Psoas muscle (tissue), 8 donors: ENCODE data around the gene ALKAL2. TPM values are rescaled to one million over a fixed set of nuclear protein-coding genes. Genes with fewer than 3 reads are reported as not detected.

ENCODE experiments used
- ATAC-seq, 4 donors: fragments of 200-7000 bp; cut with Tn5 transposase; one replicate each; pipeline ENCODE4 v1.9.1; 2020; ENCODE audit warnings: moderate library complexity in 3 of 4, mild to moderate bottlenecking in 2 of 4
- DNase-seq, 2 donors: peaks; one replicate each; pipeline ENCODE4 v3.0.0-alpha.2; 2020
- H3K27ac ChIP-seq: fragments of 200-600 bp; one replicate; pipeline ENCODE4 v1.8.0; 2022
- H3K27me3 ChIP-seq, 3 donors: fragments of 200-600 bp in 1 of 3; one replicate each; pipeline versions ENCODE4 v1.6.1 to v1.8.0; 2013 to 2022; ENCODE audit warnings: low read length in 2 of 3, mild to moderate bottlenecking in 2 of 3, moderate library complexity in 1 of 3; ENCODE audit not compliant: insufficient read depth in 3 of 3
- H3K36me3 ChIP-seq, 2 donors: fragments of 200-600 bp in 1 of 2; one replicate each; pipeline versions ENCODE4 v1.6.1 to v1.8.0; 2013 to 2022; ENCODE audit warnings: low read depth in 1 of 2, mild to moderate bottlenecking in 1 of 2, moderate library complexity in 1 of 2; ENCODE audit not compliant: insufficient read depth in 1 of 2
- H3K4me1 ChIP-seq: fragments of 200-600 bp; one replicate; pipeline ENCODE4 v1.8.0; 2022
- H3K4me3 ChIP-seq: fragments of 200-600 bp; one replicate; pipeline ENCODE4 v1.8.0; 2022; ENCODE audit warnings: mild to moderate bottlenecking
- H3K9me3 ChIP-seq: fragments of 200-600 bp; one replicate; pipeline ENCODE4 v1.8.0; 2022
- CTCF ChIP-seq: fragments of 200-600 bp; IDR thresholded peaks from one replicate; pipeline ENCODE4 v1.8.0; 2022; ENCODE audit warnings: antibody characterized with exemption
- WGBS, 3 donors: extraction: QIAGEN DNeasy Blood & Tissue Kit; methylation state at CpG; one replicate each; pipeline versions ENCODE4 v1.1.6 to v1.1.7; 2013; 5-methylcytosine and 5-hydroxymethylcytosine counted together
- intact Hi-C, 2 donors: fragments of 100-400 bp; cut with DNase I; formaldehyde crosslinking; loops; one replicate each; pipeline versions ENCODE4 v1.11.0 to v1.14.2; 2022
- polyA plus RNA-seq, 3 donors: library from polyadenylated mRNA; stranded (reverse); fragments of 200-250 nt; gene quantifications; one replicate each; pipeline ENCODE4 v1.2.3, GENCODE V29; 2013
- total RNA-seq, 4 donors: library from RNA; stranded (reverse); fragmentation: NEBNext Ultra II Directional in 2 of 4; extraction: Animal tissue kit (Norgen Biotek cat#: 25700) in 2 of 4; gene quantifications; one replicate each; pipeline versions ENCODE4 v1.2.1 to v1.2.4, GENCODE V29; 2021 to 2023
- donor health status: healthy with polysubstance abuse.
- donor health status: DM: no; HTN: no; CAD: no; lungs with moderate emphysema.
- donor health status: Bipolar disorder and iron deficiency.
- donor health status: healthy.
- donor health status: DM: yes; HTN: yes; CAD: no.
- donor health status: DM: no; HTN: no; CAD: no.
- donor health status: DM: no; HTN: no; CAD: no.
- donor health status: DM: yes; HTN: yes; CAD: no.

Gene ALKAL2
- total and polyA plus RNA-seq, 7 donors = 0.26 to 1.1 (median 0.42) TPM; not detected in 3

- no peak overlapping the region for H3K4me3 ChIP-seq
- ATAC-seq (no peak), DNase-seq (no peak)
- H3K27ac ChIP-seq = no peak overlapping the region
- intact Hi-C loops = no loop called here
- H3K9me3 ChIP-seq = peaks cover 12% of the 10 kb centered on the region
- H3K27me3 ChIP-seq = no peaks in the 10 kb centered on the region
- H3K4me1 ChIP-seq = no peaks in the 10 kb centered on the region
- no peaks in the 10 kb centered on the region for H3K36me3 ChIP-seq
- WGBS, 3 donors = 91 to 94% (median 92%) methylated on average over 3 of the region's 3 CpGs
- TF ChIP-seq CTCF = no peak
Observed at GRCh38 chr2:257429-257828, 30.5 kb downstream of the ALKAL2 start.

- intact Hi-C loops = no loop called here
- no peak for TF ChIP-seq CTCF
- no peak for DNase-seq
- WGBS, 3 donors = 43 to 68% (median 49%) methylated on average over 3 of the region's 3 CpGs
- no peak for ATAC-seq
- Histone ChIP-seq H3K4me1 (no peaks in the 10 kb centered on the region), H3K27ac (no peak overlapping the region), H3K27me3 (no peaks in the 10 kb centered on the region), H3K4me3 (no peak overlapping the region), H3K9me3 (peaks cover 12% of the 10 kb centered on the region), H3K36me3 (peaks cover 0 to 13% of the 10 kb centered on the region in 2 donors)
Observed at GRCh38 chr2:256094-256493, 31.8 kb downstream of the ALKAL2 start.

GRCh38 chr2:255195-255594 lies 32.7 kb downstream of the ALKAL2 start:
- H3K27me3 ChIP-seq = no peaks in the 10 kb centered on the region
- WGBS, 3 donors = 97 to 100% (median 100%) methylated on average over 2 of the region's 2 CpGs
- intact Hi-C loops = no loop called here
- H3K4me3 ChIP-seq = no peak overlapping the region
- no peak for TF ChIP-seq CTCF
- DNase-seq = no peak
- H3K9me3 ChIP-seq = peaks cover 12% of the 10 kb centered on the region
- ATAC-seq = no peak
- no peaks in the 10 kb centered on the region for H3K4me1 ChIP-seq
- H3K27ac ChIP-seq = no peak overlapping the region
- H3K36me3 ChIP-seq = peaks cover 0 to 22% of the 10 kb centered on the region in 2 donors

- no peak overlapping the region for H3K4me3 ChIP-seq
- H3K36me3 ChIP-seq = peaks cover 0 to 32% of the 10 kb centered on the region in 2 donors
- H3K4me1 ChIP-seq = no peaks in the 10 kb centered on the region
- 76 to 84% (median 79%) methylated on average over 7 of the region's 7 CpGs for WGBS, 3 donors
- no peaks in the 10 kb centered on the region for H3K27me3 ChIP-seq
- no peak overlapping the region for H3K27ac ChIP-seq
- ATAC-seq (no peak), DNase-seq (no peak)
- TF ChIP-seq CTCF = no peak
- intact Hi-C loops = no loop called here
- H3K9me3 ChIP-seq = peaks cover 12% of the 10 kb centered on the region
Observed at GRCh38 chr2:254241-254640, 33.6 kb downstream of the ALKAL2 start.

- H3K9me3 ChIP-seq = peaks cover 8% of the 10 kb centered on the region
- no peak overlapping the region for H3K27ac ChIP-seq
- WGBS, 3 donors = 82 to 86% (median 85%) methylated on average over 8 of the region's 8 CpGs
- ATAC-seq (no peak), DNase-seq (no peak)
- no peaks in the 10 kb centered on the region for H3K27me3 ChIP-seq
- no peak overlapping the region for H3K4me3 ChIP-seq
- TF ChIP-seq CTCF = no peak
- peaks cover 0 to 42% of the 10 kb centered on the region in 2 donors for H3K36me3 ChIP-seq
- H3K4me1 ChIP-seq = no peaks in the 10 kb centered on the region
- intact Hi-C loops = no loop called here
Observed at GRCh38 chr2:253202-253638, 34.7 kb downstream of the ALKAL2 start.
